Loucy (cell line): ENCODE data around the gene CDC42EP2.

Source experiments
- CTCF ChIP-seq: fragments of 200-600 bp; sonication (generic); conservative IDR thresholded peaks from 2 replicates; pipeline ENCODE4 v1.5.1; 2014; ENCODE audit warnings: mild to moderate bottlenecking, antibody characterized with exemption, low read length
- EZH2phosphoT487 ChIP-seq: fragments of 200-600 bp; IDR thresholded peaks from 2 replicates; pipeline ENCODE4 v1.6.1; 2018; ENCODE audit warnings: antibody characterized with exemption, mild to moderate bottlenecking, moderate library complexity, borderline replicate concordance

- TF ChIP-seq CTCF, result no peak
- TF ChIP-seq EZH2phosphoT487, result no peak
These were observed 23.1 kb upstream of the CDC42EP2 start for GRCh38 chr11:65291613-65292012.
